ENCODE data around the gene GATB.

Gene GATB

GRCh38 chr4:151661873-151662272 lies 98.9 kb downstream of the GATB start:
- DNase-seq (ENCODE audit: low read depth in 1 of 2, low spot score in 1 of 2): no peak
- Histone ChIP-seq H3K4me3 (replicated peaks; ENCODE audit: insufficient read depth, low read length) (no peak overlapping the region), H3K27me3 (ENCODE audit: insufficient read depth, poor library complexity, severe bottlenecking) (no peaks in the 10 kb centered on the region), H3K27ac (replicated peaks) (no peak overlapping the region)
- TF ChIP-seq, protein P1, sequence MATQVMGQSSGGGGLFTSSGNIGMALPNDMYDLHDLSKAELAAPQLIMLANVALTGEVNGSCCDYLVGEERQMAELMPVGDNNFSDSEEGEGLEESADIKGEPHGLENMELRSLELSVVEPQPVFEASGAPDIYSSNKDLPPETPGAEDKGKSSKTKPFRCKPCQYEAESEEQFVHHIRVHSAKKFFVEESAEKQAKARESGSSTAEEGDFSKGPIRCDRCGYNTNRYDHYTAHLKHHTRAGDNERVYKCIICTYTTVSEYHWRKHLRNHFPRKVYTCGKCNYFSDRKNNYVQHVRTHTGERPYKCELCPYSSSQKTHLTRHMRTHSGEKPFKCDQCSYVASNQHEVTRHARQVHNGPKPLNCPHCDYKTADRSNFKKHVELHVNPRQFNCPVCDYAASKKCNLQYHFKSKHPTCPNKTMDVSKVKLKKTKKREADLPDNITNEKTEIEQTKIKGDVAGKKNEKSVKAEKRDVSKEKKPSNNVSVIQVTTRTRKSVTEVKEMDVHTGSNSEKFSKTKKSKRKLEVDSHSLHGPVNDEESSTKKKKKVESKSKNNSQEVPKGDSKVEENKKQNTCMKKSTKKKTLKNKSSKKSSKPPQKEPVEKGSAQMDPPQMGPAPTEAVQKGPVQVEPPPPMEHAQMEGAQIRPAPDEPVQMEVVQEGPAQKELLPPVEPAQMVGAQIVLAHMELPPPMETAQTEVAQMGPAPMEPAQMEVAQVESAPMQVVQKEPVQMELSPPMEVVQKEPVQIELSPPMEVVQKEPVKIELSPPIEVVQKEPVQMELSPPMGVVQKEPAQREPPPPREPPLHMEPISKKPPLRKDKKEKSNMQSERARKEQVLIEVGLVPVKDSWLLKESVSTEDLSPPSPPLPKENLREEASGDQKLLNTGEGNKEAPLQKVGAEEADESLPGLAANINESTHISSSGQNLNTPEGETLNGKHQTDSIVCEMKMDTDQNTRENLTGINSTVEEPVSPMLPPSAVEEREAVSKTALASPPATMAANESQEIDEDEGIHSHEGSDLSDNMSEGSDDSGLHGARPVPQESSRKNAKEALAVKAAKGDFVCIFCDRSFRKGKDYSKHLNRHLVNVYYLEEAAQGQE (IDR thresholded peaks at IDR 0.05; ENCODE audit: insufficient replicate concordance, low read depth): no peak
- TF ChIP-seq POLR2AphosphoS5 (IDR thresholded peaks at IDR 0.05; ENCODE audit: low read depth) (no peak), SPI1 (IDR thresholded peaks at IDR 0.05; ENCODE audit: borderline replicate concordance, low read depth) (no peak), GABPA (IDR thresholded peaks at IDR 0.05; ENCODE audit: low read depth) (no peak)
- TF ChIP-seq, protein P2, sequence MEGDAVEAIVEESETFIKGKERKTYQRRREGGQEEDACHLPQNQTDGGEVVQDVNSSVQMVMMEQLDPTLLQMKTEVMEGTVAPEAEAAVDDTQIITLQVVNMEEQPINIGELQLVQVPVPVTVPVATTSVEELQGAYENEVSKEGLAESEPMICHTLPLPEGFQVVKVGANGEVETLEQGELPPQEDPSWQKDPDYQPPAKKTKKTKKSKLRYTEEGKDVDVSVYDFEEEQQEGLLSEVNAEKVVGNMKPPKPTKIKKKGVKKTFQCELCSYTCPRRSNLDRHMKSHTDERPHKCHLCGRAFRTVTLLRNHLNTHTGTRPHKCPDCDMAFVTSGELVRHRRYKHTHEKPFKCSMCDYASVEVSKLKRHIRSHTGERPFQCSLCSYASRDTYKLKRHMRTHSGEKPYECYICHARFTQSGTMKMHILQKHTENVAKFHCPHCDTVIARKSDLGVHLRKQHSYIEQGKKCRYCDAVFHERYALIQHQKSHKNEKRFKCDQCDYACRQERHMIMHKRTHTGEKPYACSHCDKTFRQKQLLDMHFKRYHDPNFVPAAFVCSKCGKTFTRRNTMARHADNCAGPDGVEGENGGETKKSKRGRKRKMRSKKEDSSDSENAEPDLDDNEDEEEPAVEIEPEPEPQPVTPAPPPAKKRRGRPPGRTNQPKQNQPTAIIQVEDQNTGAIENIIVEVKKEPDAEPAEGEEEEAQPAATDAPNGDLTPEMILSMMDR (IDR thresholded peaks at IDR 0.05; ENCODE audit: insufficient read depth, low read length): no peak

- no peak overlapping the region for H3K4me3 ChIP-seq (replicated peaks; ENCODE audit: insufficient read depth, low read length)
- H3K27me3 ChIP-seq (ENCODE audit: insufficient read depth, poor library complexity, severe bottlenecking): no peaks in the 10 kb centered on the region
- DNase-seq (ENCODE audit: low read depth in 1 of 2, low spot score in 1 of 2): no peak
- H3K27ac ChIP-seq (replicated peaks): no peak overlapping the region
- TF ChIP-seq POLR2AphosphoS5 (IDR thresholded peaks at IDR 0.05; ENCODE audit: low read depth) (no peak), SPI1 (IDR thresholded peaks at IDR 0.05; ENCODE audit: borderline replicate concordance, low read depth) (no peak), GABPA (IDR thresholded peaks at IDR 0.05; ENCODE audit: low read depth) (no peak)
- TF ChIP-seq, protein P2 (IDR thresholded peaks at IDR 0.05; ENCODE audit: insufficient read depth, low read length): no peak
- TF ChIP-seq, protein P1 (IDR thresholded peaks at IDR 0.05; ENCODE audit: insufficient replicate concordance, low read depth): no peak
These were observed 100.1 kb downstream of the GATB start for GRCh38 chr4:151660676-151661075.

GRCh38 chr4:151659601-151660364 lies 101.0 kb downstream of the GATB start:
- Histone ChIP-seq H3K27me3 (ENCODE audit: insufficient read depth, poor library complexity, severe bottlenecking) (no peaks in the 10 kb centered on the region), H3K4me3 (replicated peaks; ENCODE audit: insufficient read depth, low read length) (no peak overlapping the region), H3K27ac (replicated peaks) (no peak overlapping the region)
- no peak for TF ChIP-seq GABPA (IDR thresholded peaks at IDR 0.05; ENCODE audit: low read depth)
- TF ChIP-seq, protein P1 (IDR thresholded peaks at IDR 0.05; ENCODE audit: insufficient replicate concordance, low read depth): no peak
- TF ChIP-seq SPI1 (IDR thresholded peaks at IDR 0.05; ENCODE audit: borderline replicate concordance, low read depth): no peak
- TF ChIP-seq POLR2AphosphoS5 (IDR thresholded peaks at IDR 0.05; ENCODE audit: low read depth): no peak
- TF ChIP-seq, protein P2 (IDR thresholded peaks at IDR 0.05; ENCODE audit: insufficient read depth, low read length): no peak
- DNase-seq (ENCODE audit: low read depth in 1 of 2, low spot score in 1 of 2): no peak

Data from HL-60 (cell line).